D341Med (cell line): ENCODE results near the gene TEX47.
A peak's percentile ranks its signal among the peaks of the same experiment; 100 is the strongest.

Source experiments
- DNase-seq: peaks from one replicate; pipeline ENCODE4 v3.0.0; 2012; ENCODE audit warnings: low spot score

TEX47 gene

GRCh38 chr7:88795553-88795952 is at the start of gene TEX47:
Gene TEX47, minus strand, starts transcription at chr7:88795737. Its CDS starts 795 bp downstream, at chr7:88794942.
- DNase-seq = no peak

GRCh38 chr7:88845091-88845490 is 49.6 kb upstream of the TEX47 start:
- no peak for DNase-seq

DNA sequence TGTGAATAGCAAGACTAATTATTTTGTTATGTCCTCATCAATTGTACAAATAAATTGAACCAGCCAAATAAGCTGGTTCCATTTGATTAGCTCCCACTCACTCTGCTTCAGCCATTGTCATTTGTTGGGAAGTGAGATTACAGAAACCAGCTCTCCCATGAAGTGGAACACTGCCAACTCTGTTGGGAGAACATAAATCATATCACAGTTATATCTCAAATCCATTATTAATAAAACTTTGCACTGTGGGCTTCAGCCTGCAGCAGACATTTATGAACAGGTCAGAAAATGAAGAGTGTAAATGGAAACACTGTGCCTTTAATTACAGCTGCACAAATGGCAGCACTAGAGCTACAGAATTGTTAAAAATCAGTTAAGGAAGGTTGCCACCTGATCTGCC is 46.7 kb upstream of the TEX47 start:
- no peak for DNase-seq

GRCh38 chr7:88835147-88835728 is 39.7 kb upstream of the TEX47 start:
- DNase-seq = peak; percentile 43

DNA sequence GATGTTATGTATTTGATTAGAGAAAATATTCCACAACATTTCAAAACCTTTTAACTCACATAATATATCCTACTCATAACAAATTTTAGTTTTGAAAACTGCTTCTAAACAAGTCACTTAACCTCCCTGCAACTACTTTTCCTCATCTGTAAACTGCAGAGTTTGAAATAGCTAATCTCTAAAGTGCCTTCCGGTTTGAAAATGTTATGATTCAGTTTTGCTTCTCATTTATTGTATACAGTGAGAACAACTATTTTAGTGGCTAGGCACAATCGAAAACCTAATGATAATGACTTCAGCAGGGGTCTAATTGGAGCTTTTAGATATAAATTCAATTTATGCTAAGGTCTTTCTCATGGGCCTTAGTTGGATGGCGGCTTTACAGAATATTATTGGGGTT is 30.7 kb upstream of the TEX47 start:
- DNase-seq = no peak

GRCh38 chr7:88818552-88818951 is 23.0 kb upstream of the TEX47 start:
- DNase-seq = no peak

DNA sequence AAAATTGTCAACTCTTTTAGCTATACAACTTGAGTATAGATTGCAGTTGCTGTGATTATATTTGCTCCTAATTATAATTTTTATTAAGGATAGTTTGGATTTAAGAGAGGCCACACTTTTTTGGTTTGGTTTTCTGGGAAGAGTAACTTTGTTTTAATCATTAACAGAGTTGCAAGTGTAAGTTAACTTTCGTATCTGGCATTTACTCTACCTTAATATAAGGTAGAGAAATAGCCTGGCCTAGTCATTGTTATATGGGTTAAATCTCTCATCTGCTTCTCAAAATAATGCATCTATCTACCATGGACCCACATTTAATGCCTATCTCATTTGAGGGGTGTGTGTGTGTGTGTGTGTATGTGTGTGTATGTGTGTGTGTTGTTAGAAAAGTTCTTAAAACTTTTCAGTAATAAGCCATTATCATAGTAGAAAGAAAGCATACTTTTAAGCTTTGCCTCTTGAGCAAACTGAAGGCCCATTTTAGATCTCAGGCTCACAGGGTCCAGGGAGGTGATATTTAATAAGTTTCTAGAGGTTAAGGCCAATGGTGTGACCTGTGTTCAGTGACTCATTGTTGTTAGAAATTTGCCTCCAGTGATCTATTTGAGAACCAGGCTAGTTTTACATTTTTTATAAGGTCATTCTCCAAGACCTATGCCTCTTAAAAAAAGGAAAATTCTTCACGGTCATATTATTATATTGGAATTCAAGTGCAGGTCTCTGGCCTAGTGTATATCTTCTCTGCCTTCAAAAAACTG is 10.9 kb upstream of the TEX47 start:
- DNase-seq = no peak

DNA sequence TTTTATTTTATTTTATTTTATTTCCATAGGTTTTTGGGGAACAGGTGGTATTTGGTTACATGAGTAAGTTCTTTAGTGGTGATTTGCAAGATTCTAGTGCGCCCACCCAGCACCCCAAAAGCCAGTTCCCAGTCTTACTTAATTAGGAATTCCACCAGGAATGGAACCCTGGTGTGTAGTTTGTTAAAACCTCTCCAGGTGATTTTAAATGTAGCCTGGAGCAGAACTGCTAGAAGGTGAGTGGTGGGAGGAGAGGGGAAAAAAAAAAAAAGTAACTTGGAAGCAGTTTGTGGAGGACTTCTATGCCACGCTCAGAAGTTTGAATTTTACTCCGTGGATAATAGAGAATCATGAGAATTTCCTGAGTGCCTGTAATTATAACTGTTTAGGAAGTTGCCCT is 5.5 kb upstream of the TEX47 start:
- DNase-seq = no peak

- DNase-seq = no peak
These were observed 3.2 kb downstream of the TEX47 start for GRCh38 chr7:88792361-88792760.

DNA sequence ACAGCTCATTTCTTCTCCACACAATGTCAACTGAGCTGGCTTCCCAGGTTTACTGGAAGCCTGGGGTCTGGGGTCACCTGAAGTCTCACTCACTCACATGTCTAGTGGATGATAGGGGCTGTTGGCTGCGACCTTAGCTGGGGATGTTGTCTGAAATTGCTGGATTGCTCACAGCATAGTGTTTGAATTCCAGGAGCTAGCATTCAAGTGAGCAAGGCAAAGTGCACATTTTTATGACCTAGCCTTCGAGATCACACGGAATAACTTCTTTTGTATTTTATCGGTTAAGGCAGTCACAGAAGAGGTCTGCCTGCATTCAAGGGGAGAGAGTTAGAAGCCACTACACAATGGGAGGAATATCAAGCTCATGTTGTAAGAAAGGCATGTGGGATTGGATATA is 3.6 kb downstream of the TEX47 start:
- DNase-seq = no peak

GRCh38 chr7:88789480-88790064 is 6.0 kb downstream of the TEX47 start:
- peak; percentile 17 for DNase-seq

DNA sequence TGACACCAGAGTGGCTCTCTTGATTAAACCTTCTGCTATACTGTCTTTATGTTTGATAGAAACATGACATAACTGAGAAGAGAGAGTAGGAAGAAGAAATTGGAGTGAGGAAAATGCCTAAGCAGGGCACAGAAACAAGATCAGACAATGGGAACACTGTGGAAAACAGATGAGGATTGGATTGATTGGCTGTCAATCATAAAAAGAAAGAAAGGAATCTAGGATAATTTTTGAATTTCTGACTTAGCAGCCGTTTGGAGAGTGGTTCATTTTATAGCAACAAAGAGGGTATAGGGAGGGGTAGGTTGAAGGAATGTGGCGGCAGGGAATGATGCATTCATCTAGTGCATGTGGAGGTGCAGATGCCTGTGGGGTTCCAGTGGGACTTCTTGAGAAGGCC is 7.8 kb downstream of the TEX47 start:
- no peak for DNase-seq

DNA sequence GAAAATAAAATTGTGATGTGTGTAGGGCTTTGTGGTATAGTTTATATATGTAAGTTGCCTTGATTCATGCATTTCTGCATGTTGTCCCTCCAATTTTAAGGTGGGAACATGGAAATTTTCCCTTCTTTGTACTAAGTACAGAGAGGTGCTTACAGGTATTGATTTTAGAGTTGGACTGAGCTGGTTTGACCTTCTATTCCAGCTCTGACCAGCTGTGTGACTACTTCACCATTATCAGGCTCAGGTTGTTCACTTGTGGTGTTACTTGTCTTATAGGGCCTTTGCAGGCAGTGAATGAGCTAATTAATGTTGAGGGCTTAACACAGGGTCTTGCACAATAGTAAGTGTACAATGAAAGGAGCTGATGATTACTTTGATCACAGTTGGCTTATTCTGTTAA is 19.7 kb downstream of the TEX47 start:
- DNase-seq = no peak

GRCh38 chr7:88772776-88773175 is 22.8 kb downstream of the TEX47 start:
- DNase-seq = no peak

GRCh38 chr7:88771417-88771816 is 24.1 kb downstream of the TEX47 start:
- DNase-seq = no peak

GRCh38 chr7:88761779-88762178 is 33.8 kb downstream of the TEX47 start:
- no peak for DNase-seq

- DNase-seq = no peak
These were observed 35.4 kb downstream of the TEX47 start for GRCh38 chr7:88760136-88760515.

GRCh38 chr7:88759230-88760135 is 36.1 kb downstream of the TEX47 start, which contains the start of gene ZNF804B:
Gene ZNF804B, plus strand, starts transcription at chr7:88759700. Its CDS starts 277 bp downstream, at chr7:88759977.
- peak; percentile 75 for DNase-seq

DNA sequence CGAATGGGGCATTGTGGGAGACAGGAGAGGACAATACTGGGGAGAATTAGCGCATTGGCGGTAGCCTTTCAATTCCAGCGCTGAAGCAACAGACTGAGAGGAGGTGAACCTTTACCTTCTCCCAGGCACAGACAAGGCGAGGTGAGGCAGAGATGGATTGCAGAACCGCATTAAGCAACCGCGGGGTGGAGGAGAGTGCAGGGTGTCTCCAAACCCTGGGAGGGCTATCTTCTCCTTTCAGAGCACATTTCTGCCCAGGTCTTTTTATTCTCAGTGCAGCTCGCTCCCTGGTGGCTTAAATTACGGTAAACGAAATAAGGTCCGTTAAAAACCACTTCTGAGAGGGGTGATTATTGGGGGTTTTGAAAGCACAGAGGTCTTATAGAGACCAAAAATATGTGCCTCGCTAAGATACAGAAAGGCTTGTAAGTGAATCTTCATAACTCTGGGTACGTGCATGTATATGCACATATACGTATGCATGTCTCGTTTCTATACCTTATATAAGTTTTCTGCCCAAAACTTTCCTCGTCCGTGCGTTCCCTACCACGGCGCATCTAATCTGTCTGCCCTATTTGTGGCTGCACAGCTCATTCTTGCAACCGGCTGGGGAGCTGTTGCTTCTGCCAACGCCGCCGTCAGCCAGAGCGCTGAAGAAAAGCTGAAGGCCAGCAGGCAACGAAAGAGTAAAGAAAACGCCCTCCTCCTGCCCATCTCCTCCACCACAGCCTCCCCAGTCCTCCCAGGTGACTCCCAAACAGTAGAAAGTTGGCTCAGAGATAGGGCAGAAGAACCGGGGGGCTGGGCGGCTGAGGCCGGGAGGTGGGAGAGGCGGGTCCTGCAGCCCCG is 36.9 kb downstream of the TEX47 start:
- peak; percentile 70 for DNase-seq

GRCh38 chr7:88757371-88757770 is 38.2 kb downstream of the TEX47 start:
- DNase-seq = no peak

- no peak for DNase-seq
These were observed 38.7 kb downstream of the TEX47 start for GRCh38 chr7:88756802-88757201.
